Measurements from ENCODE around the gene ZC3H7B.

DNA sequence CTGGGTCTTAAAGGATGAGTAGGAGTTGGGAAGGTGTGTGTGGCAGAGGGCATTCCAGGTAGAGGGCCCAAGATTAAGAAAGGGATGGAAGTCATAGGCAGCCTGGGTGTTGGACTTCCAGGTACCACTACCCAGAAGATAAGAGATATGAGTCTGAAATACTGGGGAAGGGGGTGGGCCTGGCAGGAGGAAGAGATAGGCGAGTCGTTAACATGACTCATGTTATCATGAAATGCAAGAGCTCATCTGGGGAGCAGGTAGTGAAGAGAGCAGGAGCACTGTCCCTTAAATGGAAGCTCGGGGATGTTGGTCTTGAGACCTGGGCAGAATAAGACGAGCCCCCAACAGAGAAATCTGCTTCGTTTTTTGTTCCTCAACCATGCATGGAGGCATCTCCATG lies 10.2 kb downstream of the ZC3H7B start:
- no peak for TF ChIP-seq REST (IDR thresholded peaks at IDR 0.05; ENCODE audit: insufficient read depth in 1 of 2, low read depth in 2 of 2, low read length in 2 of 2)
- no peak for TF ChIP-seq TAF1 (IDR thresholded peaks at IDR 0.05; ENCODE audit: borderline replicate concordance, insufficient read depth, low read length)

All from PFSK-1 (cell line).